Activated CD8-positive, alpha-beta memory T cell treated with anti-CD3 and anti-CD28 coated beads, Interleukin-2, amount 50 U/mL, for 48 hours (primary cell): Measurements from ENCODE around the gene SATB2.

Source experiments
- DNase-seq: peaks from one replicate; pipeline ENCODE4 v3.0.0-alpha.2; 2020

SATB2 gene

DNA sequence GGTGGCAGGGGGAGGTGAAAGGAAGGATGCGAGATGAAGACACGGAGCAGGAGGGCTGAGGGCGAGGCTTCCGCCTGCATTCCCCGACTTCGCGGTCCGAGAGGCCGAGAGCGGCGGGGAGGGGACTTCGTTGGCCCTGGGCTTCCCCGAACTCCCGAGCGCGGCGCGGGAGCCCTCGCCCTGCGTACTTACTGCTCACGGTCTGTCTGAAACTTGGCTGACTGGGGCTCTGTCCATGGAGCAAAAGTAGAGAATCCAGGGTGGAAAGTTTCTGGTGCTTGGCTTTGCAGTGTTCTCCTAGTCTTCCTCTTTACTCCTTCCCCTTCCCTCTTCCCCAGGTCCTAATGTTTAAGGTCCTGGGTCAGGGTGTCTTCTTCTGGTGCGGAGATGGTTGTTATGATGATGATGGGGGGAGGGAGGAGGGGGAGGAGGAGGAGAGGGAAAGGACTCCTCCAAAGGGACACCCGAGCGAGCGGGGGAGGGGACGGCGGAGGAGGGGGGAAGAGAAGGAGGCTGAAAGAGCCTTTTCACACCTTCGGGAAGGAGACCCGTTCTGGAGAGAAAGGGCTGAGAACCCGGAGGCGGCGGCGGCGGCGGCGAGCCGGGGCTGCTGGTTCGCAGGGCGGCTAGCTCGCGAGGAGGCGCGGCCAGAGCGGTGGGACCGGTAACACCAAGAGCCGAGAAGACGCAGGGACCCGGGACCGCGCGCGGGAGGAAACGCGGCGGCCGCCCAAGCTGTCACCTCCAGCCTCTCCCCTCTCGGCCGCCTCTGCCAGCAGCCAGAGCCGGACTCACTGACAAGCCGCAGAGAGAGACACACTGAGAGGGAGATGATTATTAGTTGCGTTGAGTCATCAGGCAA is at the start of gene SATB2:
SATB2 (minus strand) TSS at position 793 of the 862 bp plus-strand sequence. CDS start 1,902 bp downstream, outside the sequence.
- DNase-seq: peak; percentile 67

DNA sequence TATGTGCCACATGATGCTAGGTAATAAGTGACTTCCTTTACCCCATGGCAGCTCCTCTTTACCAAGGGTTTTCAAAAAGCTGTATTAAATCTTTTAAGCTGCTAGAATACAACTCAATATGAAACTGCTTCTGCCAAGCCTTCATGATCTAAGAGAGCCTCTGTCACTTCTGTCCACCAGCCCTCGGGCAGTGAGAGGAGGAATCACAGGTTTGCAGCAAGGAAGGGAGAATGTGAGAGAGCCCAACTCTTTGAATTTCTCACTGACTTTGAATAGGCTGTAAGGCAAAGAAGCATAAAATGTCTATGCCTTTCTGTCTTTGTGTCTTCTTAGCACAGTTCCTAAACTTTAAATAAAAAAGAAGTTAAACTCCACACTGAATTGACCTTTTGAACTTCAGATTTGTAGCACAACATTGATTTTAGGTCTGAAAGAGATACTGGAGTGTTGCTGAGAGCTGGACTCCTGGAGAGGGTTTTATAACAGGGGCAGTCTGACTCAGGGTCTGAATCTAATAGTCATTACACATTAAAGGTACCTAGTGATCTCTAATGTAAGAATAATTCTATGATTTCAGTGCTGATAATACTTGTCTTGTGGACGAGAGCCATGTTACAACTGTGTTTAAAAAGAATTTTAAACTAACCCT is 48.1 kb upstream of the SATB2 start:
- no peak for DNase-seq

DNA sequence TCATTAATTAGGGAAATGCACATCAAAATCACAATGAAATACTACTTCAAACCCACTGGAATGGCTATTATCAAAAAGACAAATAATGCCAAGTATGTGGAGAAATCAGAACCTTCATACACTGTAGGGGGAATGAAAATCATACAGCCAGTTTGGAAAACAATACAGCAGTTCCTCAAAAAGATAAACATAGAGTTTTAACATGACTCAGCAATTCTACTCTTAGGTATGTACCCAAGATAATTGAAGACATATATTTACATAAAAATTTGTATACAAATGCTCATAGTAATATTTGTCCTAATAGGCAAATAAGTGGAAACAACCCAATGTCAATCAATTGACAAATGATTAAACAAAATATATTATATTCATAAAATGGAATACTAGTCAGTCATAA is 45.4 kb upstream of the SATB2 start:
- no peak for DNase-seq

DNA sequence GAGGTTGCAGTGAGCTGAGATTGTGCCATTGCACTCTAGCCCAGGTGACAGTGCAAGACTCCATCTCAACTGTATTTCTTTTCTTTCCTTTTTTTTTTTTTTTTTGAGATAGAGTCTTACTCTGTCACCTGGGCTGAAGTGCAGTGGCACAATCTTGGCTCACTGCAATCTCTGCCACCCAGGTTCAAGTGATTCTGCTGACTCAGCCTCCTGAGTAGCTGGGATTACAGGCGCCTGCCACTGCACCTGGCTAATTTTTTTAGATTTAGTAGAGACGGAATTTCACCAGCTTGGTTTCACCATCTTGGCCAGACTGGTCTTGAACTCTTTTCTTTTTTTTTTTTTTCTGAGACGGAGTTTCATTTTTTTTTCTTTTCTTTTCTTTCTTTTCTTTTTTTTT is 41.3 kb upstream of the SATB2 start:
- no peak for DNase-seq

DNA sequence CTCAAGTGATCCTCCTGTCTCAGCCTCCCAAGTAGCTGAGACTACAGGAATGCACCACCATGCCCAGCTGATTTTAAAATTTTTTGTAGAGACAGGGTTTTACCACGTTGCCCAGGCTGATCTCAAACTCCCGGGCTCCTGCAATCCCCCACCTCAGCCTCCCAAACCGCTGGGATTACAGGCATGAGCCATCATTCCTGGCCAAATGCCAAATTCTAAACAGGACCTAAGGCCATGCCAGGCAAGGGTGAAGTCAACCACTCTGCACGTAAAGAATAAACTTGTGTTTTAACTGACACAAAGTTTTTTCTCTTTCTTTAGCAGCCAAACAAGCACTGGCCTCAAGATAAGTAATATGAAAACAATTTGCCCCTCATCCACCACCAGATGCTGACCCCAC is 37.4 kb upstream of the SATB2 start:
- DNase-seq: no peak

DNA sequence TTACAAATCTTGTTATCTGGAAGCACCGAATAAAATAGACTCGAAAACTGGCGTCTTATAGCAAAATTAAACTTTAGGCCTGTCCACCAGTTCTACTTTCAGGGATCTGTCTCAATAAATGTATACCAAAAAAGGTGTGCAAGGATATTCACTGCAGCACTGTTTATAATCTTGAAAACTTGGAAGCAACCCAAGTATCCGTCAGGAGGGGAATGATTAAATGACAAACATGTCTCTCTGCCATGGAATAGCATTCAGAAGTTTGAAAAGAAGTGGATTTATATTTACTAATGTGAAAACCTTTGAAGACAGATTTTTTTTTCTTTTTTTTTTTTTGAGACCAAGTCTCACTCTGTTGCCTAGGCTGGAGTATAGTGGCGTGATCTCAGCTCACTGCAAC is 32.3 kb upstream of the SATB2 start:
- DNase-seq: no peak

DNA sequence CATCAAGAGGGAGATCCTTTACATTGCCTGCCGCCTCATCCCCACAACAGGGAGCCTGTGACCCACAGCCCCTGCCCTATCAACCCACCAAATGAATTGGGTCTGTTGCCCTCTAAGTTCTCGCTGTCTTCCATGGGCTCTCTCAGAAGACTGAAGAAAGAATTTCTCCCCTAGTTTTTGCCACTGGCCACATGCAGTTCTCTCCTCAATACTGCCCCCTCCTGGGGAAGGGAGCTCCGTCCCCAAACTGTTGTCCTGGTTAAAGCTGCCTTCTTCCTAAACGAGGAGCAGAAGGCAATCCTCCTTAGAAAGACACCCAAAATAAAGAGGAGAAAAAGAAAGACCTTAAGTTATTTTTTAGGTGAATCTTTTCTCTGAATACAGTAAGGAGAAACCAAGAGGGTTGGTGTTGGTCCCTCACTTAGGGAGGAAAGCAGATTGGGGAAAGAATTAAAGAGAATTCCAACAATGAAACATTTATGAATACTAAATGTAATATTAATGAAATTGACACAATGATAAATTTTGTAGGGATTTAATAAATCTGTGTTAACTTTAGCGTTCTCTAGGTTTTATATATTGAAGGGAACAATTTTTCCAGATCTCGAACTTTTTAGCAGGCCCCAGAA is 31.1 kb upstream of the SATB2 start:
- DNase-seq: no peak

DNA sequence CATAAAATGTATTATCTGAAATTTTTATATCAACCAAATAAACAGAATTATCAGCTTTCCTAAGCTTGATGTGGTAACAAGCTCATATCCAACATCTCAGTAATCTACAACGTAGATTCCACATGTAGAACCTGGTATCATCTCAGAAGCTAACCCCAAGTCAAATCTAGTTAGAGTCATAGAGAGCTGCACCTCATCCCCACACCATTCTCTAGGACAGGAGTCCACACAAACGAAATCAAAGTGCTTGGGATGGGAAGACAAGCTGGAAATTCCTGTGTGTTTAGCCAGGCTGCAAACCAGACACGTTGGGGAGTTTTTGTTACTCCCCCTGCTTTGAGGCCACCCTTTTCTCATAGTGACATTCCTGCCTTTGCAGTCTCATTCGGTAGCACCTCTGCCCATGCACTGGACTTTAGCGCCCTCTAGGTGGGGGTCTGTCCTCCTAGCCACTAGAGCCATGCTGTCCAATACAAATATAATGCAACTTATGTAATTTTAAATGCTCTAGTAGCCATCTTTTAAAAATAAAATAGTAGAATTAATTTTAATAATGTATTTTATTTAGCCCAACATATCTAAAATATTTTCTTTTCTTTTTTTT is 28.1 kb upstream of the SATB2 start:
- DNase-seq: no peak

DNA sequence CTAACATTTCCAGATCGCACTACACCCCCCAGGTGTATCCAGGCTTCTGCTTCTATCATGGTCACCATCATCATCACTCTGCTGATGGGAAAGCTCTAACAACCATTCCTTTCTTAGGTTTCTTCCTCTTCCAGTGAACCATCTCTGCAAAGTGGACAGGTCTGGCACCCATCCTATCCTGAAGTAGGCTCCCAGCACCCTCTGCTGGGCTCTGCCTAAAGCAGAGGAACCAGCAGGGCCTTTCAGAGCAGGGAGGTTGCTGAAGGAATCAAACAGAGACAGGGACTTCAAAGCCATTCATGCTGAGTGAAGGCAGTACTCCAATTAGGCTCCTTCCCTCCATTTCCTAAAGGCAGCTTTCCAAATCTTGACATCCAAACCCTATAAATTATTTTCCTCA is 27.2 kb upstream of the SATB2 start:
- no peak for DNase-seq

DNA sequence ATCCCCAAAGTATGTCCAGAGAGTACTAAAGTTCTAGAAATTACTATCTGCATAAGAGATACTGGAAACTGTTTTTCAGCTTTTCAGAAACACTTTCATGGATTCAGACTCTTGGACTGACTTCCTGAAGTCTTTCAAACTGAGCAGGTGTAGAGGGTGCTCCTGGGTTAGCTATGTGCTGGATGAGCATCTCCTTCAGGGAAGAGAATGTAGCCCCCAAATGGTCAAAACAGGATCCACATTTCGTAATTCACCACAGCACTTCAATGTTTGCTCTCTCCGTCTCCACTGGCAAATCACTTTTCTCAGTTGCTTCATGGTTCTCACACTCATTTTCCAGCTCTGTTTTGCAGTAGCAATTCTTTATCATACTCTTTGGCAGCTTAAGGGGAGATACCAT is 23.2 kb upstream of the SATB2 start:
- DNase-seq: no peak

DNA sequence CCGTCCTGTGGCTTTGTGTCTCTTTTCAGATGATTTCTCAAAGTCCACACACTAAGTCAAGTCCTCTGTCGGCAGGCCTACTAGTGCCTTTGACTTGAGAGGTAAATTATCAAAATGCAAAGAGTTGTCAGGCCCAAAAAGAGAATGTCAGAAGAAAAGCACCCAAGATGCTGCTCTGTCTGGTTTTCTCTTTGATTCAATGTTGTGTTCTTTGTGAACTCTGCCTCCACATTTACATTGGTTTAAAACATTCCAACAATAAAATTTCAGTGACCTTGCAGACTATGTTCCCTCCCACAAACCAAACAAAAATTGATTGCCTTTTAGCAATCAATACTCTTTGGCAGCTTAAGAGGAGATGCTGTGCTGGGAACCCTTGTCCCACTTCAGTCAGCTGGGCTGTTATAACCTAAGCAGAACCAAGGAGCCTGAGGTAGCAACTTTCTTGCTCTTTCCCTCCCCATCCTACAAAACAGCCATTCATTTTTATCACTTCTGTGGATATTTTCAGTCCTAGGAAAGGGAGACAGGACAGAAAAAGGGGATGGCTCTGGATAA is 19.6 kb upstream of the SATB2 start:
- DNase-seq: no peak

DNA sequence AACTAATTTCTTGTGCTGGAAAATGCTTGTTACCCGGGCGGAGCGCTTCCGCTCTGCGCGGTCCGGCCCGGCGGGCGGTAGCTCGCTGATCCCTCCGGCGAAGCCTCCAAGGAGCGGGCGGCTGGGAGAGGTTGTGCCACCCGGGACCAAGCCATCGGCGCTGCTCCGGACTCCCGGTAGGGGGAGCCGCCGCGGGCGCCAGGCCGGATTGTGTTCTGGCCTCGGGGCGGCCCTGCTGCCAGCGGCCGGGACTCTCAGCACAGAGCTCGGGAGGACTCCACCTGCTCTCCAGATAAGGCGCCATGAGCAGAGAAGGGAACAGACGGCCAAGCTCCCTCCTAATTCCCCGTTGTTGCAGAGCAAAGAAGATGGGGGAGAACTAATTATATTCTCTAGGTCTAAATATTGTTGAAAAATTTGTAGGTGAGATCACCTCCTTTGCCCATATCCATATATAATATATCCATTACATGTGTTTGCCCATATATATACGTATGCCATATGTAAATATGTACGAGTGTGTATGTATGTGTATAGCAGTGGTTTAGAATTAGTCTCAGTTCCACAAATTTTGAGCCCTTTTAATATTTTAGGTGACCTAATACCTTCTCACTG is 13.8 kb upstream of the SATB2 start:
- peak; percentile 78 for DNase-seq

DNA sequence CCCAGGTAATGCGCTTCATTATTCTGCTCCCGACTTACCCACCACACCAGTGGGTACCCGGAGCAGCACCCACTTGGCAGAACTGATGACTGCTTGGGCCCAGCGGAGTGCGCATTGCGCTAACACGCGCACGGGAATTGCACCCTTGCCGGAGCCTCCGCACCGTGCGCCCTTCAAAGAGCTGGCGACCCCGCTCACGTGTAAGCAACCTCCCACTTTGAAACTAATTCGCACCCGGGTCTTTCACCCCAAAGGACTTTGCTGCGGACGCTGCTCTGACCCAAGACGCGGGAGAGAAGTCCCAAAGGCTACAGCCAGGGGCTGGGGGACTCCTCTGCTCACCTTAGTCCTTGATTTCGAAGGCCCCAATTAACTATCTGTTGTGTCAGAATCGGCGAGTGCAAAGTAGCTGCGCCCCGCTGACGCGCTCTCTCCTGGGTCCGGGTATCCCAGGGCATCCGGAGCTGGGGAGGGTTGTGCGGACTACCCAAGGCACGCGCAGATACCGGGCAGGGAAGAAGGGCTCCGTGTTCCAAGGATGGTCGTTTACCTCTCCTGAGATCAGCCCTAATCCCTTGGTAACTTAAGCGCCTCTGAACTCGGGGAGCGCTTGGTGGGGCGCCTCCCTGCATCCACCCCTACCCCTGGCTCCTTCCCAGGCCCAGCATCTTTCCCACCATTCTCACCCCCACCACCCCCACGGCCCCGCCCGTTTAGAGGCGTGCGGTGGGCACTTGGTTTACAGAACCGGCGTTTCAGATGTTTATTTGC is 13.1 kb upstream of the SATB2 start:
- no peak for DNase-seq

DNA sequence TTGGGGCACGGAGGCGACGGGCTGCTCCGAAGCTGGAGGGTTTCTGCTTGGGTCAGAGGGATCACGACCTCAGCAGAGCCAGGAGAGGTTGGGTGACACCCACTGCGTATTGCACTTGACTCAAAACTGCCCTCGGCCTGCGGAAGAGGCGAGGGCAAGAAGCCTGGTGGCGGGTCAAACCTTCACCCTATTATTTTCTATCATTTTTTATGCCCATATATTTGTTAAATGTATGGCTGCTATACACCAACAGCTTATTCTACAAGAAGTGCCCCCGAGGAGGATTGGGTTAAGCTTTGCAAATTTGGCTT is 12.6 kb upstream of the SATB2 start:
- DNase-seq: no peak

DNA sequence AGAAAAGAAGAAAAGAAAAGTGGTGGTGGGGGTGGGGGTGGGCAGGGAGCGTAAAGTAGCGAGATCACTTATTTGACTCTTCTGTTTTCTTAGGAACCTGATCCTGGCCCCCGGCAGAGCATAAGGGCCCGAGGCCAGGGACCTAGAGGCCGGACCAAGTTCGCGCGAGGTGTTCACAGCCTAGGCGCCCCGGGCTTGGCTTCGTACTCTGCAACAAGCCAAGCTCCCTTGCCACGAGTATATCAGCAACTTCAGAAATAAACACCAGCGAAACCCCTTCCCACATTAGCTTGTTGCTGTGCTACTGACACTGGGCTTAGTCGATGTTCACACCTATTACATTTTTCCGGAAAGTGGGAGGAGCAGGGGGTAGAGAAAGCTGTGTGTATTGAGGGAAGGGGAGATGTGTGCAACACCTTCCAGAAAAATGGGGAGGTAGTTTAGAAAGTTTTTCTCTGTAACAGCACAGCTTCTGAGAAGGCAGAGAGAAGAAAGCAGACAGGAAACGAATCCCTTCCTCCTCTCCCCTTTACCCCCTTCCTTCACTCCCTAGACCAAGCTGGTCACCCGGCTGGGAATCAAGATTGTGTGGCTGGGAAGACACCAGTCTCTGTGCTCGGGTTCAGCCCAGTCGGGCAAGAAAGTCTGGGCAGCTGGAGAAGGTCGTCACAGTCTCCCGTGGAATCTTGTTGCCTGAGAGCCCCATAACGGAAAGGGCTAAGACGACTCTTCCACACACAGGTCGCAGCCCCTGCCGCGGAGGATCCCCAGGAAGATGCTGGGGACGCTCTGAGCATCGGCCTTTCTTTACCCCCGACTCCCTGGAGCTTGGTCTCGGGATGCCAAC is 12.0 kb upstream of the SATB2 start:
- no peak for DNase-seq

DNA sequence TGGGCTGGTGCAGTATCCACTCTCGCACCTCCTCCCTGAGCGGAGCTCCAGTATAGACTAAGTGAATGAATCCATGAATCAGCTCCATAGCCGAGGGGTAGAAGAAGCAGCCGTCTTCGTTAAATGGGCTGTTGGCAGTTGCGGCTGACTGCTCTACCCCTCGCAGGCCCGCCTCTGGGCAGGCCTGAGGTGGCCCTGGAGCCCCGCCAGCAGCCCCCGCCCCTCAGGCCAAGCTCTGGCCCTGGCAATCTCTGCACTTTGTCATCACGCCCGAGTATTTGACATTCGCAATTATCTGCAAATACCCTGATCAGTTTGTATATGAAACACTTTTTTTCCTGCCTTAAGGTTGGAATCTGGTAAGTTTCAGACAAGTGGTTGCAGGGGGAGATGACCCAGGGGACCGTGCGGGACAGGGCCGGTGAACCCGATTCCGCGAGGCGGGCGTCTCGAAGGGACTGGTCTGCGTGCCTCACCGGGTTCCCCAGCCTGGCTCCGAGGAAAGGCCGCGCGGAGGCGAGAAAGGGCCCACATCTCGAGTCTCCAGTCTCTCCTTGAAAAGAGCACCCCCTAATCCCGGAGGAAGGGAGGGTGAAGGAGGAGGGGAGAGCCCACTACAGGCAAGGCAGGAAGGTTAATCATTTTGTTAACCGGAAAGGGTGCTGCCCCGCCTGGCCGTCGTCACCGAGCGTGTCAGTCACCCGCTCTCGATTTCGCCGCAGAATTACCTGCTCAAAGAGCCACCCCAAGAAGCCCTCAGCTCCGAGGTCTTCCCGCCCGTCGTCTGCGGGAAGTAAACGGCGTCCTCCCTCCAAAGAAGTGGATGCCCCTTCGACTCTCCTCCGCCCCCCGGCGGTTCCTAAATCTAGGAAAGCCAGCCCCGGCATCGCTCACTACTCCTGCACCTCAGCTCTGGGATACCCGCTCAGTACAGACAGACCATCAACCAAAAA is 11.1 kb upstream of the SATB2 start:
- no peak for DNase-seq

DNA sequence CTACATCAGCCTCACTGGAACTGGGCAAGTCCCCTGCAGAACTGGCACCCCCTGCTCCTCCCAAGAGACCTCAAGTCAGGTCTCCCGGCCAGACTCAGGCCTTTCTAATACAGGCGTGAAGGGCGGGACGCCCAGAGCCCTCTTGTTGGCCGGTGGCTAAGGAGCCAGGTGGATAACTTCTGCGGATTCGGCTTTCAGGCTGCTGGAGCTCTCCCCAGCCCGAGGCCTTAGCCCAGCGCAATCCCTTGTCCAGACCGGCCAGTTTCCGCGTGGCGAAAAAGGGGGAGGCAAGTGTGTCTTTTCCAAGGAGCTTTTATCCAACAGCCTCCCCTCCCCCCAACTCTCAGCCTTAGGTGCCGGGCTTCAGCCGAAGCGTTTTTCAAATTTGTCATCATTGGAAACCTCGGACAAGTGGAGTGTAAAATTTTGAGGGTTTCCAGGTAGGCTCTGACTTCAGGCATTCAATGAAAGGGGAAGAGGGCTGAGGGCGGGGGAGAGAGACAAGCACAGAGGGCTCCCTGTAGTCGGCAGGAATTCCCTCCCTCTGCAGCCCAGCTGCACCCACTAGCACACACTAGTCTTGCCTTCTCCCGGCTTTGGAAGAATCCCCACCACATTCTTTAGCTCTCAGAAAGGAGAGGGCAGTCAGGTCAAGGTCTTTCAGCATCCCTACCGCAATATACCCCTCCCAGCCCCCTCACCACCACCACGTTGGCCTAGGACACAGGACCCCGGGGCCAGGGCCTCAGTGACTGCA is 9.5 kb upstream of the SATB2 start:
- DNase-seq: no peak

DNA sequence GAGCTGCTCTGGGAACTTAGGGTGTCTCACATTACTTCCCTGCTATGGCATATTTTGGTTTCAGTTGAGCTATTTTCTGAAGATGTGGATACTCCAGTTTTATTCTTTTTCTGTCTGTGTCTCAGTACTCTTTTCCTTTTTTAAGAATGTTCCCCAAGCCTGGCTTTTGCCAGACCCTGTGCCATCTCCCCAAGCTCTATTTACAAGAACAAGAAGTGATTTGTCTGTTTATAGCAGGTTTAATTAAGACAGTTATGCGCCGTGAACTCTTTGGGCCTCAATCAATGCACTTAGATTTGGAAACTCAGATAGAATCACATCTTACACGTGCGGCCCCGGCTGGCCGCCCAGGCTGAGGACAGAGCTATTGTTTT is 8.9 kb upstream of the SATB2 start:
- DNase-seq: no peak

DNA sequence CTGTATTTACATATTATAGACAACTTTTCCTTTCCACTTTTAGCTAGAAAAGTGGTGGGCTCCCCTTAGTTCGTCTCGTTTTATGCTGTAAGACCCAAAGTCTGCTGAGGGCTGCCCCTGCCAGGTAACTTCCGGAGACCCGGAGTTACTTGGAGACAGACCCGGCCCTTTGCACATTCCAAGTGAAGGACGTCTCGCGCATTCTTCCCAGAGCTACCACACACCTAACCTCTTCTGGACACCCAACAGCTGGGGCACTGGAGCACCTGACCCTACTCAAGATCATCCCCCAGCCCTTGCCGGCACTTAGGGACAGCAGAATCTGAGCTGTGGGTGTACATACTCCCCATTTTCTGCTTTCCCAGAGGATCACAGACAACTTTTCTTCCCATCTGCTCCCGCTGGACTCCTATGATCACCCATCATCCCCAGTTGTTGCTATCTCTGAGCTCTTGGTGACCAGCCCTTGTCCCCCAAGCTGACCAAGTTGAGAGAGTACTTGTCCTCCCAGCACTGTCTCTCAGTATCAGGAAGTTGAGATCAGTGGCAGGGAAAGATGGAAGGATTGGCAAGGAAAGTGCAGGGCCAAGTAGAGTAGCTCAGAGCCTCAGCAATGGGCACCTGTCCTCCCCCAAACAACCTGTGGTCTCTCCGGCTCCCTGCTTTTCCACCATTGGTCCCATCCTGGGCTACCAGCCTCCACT is 8.4 kb upstream of the SATB2 start:
- no peak for DNase-seq
